SK-N-MC (cell line): ENCODE data around the gene FLRT3.

Source experiments
- EZH2 ChIP-seq: fragments of 200-600 bp; sonication (generic); IDR thresholded peaks from one replicate; pipeline ENCODE4 v1.6.1; 2017; ENCODE audit warnings: antibody characterized with exemption
- POLR2AphosphoS5 ChIP-seq: IDR thresholded peaks from 2 replicates; pipeline ENCODE4 v1.6.1; 2012; ENCODE audit warnings: mild to moderate bottlenecking, low read depth, low read length, borderline replicate concordance

GRCh38 chr20:14375416-14375985 lies 38.1 kb upstream of the FLRT3 start:
- no peak for TF ChIP-seq POLR2AphosphoS5
- TF ChIP-seq EZH2: no peak
